ENCODE measurements around the gene AP5M1.
"Not testable (repeated sequence)": the region's sequence is repeated elsewhere in the genome, so short reads cannot be mapped to it uniquely, and the experiment has no call there.

The AP5M1 gene, protein sequence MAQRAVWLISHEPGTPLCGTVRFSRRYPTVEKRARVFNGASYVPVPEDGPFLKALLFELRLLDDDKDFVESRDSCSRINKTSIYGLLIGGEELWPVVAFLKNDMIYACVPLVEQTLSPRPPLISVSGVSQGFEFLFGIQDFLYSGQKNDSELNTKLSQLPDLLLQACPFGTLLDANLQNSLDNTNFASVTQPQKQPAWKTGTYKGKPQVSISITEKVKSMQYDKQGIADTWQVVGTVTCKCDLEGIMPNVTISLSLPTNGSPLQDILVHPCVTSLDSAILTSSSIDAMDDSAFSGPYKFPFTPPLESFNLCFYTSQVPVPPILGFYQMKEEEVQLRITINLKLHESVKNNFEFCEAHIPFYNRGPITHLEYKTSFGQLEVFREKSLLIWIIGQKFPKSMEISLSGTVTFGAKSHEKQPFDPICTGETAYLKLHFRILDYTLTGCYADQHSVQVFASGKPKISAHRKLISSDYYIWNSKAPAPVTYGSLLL

DNA sequence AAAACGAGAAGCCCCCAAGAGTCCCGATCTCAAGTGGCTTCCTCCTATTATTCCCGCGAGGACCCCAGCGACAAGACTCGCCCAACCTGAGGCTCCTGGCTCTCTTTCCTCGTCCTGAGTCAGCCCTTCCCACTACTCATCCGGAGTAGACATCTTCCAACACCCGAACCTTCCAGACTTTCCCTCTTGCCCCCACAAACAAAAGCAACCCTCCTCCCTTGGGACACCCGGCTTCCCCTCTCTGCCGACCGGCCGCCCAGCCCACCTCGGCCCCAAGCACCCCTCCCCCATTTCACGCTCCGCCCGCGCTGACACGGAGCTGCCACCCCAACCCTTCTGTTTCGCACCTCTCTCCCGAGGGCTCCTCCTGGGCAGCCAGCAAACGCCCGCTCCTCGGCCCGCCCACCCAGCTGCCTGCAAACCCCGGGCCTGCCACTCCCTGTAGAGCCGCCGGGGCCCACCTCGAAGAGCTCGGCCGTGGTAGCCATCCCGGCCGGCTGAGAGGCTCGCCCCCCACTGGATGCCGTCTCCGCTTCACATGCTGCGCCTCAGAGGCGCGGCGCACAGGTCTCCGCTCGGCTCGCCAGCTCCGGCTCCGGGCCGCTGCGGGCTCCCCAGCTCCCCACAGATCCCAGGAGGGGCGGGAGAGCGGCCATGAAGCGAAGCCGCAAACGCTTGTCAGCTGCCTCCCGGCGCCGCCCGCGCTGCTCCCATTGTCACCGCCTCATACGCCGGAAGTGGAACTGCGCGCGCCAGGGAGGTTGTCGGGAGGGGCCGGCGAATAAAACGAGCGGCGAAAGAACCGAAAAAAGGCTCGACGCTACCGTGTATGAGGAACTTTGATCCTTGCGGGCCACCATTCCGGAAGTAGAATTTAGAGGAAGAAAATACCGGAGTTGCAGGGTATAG lies at the start of gene AP5M1, which contains the start of gene EXOC5:
AP5M1 (plus strand) TSS at position 811 of the 909 bp plus-strand sequence. CDS start 344 bp downstream, outside the sequence.
EXOC5 (minus strand) TSS at position 745 of the 909 bp plus-strand sequence; CDS start at position 488, 257 bp downstream.
- DNase-seq (ENCODE audit: low read depth in 2 of 2) = peak; percentile 74 to 82

DNA sequence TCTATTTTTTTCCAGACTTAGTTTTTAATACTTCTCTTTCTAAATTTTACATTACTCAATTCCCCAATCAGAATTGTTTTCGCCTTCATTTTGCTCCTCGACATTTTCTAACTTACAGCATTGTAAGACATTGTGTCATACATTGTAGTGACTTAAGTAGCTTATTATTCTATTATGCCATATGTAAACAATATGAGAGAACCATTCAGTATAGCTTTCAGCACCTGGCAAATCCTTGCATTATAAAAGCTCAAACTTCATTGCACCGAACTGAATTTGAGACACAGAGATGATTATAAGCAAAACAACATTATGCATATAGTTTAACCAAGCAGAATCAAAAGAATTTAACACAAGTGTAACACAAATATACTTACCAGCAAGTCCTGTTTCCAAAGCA lies 46.8 kb upstream of the AP5M1 start:
- no peak for DNase-seq (ENCODE audit: low read depth in 2 of 2)

DNA sequence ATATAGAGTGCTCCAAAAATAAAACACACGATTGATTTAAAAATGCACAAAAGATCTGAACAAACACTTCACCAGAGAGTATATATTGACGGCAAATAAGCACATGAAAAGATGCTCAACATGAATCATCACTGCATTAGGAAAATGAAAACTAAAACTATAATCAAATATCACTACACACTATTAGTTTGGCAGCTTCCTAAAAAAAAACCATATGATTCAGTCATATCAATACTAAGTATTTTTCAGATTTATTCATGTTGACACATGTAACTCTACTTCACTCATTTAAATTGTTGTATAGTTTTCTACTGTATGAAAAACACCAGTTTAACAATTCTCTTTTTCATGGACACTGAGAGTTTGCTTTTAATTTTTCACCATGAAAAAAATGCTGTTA lies 41.7 kb upstream of the AP5M1 start:
- no peak for DNase-seq (ENCODE audit: low read depth in 2 of 2)

DNA sequence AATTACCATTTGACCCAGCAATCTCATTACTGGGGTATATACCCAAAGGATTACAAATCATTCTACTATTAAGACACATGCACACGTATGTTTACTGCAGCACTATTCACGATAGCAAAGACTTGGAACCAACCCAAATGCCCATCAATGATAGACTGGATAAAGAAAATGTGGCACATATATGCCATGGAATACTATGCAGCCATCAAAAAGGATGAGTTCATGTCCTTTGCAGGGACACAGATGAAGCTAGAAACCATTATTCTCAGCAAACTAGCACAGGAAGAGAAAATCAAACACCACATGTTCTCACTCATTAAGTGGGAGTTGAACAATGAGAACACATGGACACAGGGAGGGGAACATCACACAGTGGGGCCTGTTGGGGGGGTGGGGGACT lies 40.5 kb upstream of the AP5M1 start:
- DNase-seq (ENCODE audit: low read depth in 2 of 2) = not testable (repeated sequence)

DNA sequence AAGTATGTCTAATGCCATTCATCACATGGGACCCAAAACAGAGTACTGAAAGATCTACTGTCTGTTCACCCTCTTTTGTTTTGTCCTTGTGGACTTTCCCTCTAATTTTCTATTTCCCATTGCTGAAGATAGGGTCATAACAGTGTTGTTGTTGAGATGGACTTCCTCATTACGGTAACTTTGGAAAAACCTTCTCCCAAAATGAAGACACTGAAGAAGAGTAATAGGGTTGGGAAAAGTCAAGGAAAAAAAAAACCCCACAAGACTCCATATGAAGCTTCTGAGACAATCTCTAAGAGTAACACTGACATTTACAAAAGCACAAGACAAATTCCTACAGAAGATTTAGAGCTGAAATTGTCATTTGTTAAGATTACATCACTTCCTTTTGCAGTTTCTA lies 36.8 kb upstream of the AP5M1 start:
- DNase-seq (ENCODE audit: low read depth in 2 of 2) = no peak

DNA sequence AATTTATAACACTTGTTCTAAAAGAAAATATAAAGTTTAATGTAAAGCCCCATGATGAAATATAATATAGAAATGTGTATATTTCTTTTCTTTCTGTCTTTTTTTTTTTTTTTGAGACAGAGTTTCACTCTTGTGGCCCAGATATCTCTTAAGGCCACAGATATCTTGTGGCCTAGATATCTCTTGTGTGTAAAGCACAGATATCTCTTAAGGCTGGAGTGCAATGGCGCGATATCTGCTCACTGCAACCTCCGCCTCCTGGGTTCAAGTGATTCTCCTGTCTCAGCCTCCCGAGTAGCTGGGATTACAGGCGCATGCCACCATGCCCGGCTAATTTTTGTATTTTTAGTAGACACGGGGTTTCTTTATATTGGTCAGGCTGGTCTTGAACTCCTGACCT lies 28.7 kb upstream of the AP5M1 start:
- DNase-seq (ENCODE audit: low read depth in 2 of 2) = not testable (repeated sequence)

DNA sequence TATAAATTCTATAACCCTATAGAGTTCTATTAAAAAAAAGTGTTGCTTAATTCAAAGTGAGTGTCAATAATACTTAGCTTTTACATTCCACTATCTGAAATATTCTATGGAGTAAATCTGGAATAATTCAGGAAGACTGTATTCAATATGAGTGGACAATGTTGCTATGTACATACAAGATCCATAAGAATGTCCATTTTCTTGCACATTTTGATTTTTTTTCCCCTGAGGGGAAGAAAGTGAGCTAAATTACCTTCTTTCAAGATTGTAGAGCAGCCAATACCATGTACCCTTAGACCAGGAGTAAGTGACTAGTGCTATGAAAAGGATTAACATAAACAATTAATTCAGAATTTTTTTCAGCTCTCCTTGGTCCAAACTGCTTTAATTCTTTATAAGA lies 25.5 kb upstream of the AP5M1 start:
- no peak for DNase-seq (ENCODE audit: low read depth in 2 of 2)

DNA sequence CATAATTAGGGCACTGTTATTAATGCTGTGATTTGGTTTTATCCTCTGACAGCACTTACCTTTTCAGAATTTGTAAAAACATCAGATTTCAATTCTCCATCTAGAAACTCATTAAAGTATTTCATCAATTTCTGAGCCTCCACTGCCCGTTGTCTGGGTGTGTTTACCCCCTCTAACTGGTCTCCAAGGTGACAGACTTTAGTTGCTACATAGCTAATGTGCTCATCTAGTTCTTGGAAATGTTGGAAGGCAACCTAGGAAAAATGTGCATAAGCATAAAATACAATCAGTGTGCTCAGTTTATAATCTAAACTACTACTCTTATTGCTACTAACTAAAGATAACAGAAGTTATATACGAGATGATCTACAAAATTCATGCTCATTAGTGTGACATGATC lies 24.7 kb upstream of the AP5M1 start:
- DNase-seq (ENCODE audit: low read depth in 2 of 2) = no peak

DNA sequence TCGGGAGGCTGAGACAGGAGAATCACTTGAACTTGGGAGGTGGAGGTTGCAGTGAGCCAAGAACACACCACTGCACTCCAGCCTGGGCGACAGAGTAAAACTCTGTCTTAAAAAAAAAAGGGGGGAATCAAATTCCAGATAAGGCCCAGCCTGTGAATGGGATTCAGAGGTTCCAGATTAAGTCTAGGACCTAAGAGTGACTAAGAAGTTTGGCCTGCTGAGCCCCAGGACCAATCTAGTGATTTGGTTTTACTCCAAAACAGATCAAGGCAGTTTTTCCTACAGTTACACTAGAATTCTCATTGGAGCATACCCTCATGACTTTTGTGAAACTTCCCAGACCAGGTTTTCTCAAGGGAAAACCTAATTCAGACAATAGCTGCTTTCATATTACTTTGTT lies 22.8 kb upstream of the AP5M1 start:
- DNase-seq (ENCODE audit: low read depth in 2 of 2) = no peak

DNA sequence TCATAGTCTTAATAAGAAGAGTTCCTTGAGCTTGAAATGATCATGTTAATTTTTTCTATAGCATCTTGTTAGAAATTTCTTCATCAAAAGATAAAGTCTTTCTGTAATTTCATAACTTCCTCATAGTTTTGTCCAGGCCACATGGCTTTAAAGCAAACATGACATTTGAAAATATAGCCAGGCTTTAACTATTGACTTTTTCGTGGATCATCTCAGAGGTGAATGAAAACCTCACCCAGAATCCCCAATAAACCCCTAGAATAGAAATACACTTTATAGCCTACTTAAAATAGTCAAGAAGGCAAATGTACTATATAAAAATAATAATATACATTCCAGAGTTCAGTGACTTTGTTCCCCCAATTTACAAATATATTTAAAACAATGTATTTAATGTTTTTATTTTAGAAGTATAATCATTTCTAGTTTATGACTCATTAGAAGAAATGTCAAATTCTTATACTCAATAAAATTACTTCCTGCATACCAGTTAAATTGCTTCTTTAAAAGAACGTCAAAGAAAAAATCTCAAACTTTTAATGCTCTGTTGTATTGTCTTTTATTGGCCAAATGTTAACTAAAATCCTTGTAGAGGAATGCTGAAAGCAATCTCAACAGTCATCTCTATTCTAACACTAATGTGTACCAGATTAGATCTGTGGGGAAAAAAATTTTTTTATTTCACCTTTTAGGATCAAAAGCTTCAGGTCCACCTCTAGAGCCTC lies 21.7 kb upstream of the AP5M1 start:
- no peak for DNase-seq (ENCODE audit: low read depth in 2 of 2)

DNA sequence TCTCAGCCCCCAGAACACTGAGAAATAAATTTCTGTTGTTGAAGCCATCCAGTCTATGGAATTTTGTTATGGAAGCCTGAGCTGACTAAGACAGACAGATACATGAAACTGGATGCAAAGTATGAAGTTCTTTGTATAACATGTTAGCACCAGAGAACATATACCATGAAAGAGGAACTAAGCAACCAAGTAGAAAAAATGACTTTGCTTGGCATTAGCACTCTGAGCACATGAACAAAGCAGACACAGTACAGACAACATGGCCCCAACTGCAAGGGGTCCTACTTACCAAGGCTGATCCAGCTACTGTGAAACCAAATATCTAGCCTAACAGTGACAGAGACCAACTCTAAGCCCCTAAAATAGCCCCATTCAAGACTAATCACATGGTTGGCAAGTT lies 13.9 kb upstream of the AP5M1 start:
- DNase-seq (ENCODE audit: low read depth in 2 of 2) = no peak

DNA sequence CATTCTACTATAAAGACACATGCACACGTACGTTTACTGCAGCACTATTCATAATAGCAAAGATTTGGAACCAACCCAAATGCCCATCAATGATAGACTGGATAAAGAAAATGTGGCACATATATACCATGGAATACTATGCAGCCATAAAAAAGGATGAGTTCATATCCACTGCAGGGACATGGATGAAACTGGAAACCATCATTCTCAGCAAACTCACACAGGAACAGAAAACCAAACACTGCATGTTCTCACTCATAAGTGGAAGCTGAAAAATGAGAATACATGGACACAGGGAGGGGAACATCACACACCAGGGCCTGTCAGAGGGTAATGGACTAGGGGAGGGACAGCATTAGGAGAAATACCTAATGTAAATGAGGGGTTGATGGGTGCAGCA lies 10.6 kb upstream of the AP5M1 start:
- DNase-seq (ENCODE audit: low read depth in 2 of 2) = not testable (repeated sequence)

DNA sequence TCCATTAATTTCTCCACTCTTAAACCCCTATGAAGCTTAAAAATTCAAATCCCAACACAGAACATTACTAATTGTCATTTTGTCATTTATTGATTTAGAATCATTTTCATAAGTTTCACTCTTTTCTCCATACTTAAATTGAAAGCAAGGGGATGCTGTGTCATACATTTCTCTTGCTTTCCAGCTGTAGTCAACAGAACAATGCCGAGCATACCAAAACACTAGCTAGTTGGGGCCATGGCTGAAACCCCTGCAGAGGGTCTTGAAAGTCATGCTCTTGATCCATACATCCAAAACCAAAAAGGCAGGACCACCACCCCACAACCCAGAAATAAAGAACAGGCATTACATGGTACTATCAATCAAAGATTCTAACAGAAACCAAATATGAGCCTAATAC lies 9.1 kb upstream of the AP5M1 start:
- no peak for DNase-seq (ENCODE audit: low read depth in 2 of 2)

DNA sequence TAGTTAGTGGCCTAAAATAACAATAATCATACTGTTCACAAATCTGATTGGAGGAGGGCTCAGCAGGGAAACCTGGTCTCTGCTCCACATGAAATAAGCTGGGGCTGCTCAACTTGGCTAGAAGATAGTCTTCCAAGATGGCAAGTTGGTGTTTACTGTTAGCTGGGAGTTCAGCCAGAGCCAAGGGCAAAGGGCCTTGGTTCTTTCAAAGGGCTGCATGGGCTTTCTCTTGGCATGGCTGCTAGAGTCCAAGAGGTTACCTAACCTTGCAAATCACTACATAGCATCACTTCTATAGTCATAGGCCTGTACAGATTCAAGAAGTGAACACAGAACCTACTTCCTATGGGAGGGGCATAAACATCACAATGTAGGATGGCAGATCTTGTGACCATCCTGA lies 7.2 kb upstream of the AP5M1 start:
- DNase-seq (ENCODE audit: low read depth in 2 of 2) = no peak

DNA sequence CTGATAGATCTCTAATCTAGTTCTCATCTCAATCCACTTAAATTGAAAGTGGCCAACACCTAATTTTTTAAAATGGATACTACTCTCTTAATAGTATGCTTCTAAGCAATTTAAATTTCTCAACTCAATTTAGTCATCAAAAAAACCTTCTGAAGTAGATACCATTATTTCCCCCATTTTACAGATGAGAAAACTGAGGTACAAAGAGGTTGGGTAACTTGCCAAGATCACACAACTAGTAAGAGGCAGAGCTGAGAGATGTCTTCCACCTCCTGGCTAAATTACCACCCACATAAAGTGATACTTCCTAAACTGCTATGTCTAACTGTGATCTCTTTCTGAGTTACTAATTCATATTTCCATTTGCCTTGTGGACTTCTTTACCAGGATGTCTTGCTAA lies 6.7 kb upstream of the AP5M1 start:
- DNase-seq (ENCODE audit: low read depth in 2 of 2) = no peak

DNA sequence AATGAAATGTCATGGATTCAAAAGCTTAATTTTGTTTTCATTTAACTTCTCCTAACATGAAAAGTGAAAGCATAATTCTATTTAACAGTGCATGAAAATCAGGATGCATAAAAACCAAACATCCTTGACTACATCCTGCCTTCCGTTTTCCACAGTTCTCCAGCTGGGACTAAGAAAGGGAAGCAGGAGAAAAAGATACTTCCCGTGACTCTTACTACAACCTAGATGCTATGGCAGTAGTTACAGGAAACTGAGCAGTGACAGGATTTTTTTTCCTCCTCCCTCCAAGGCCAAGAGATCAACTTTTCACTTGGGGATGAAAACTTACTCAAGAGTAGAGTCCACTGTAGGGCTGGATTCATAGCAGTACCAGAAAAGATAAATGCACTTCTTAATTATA lies 2.7 kb upstream of the AP5M1 start:
- DNase-seq (ENCODE audit: low read depth in 2 of 2) = no peak

DNA sequence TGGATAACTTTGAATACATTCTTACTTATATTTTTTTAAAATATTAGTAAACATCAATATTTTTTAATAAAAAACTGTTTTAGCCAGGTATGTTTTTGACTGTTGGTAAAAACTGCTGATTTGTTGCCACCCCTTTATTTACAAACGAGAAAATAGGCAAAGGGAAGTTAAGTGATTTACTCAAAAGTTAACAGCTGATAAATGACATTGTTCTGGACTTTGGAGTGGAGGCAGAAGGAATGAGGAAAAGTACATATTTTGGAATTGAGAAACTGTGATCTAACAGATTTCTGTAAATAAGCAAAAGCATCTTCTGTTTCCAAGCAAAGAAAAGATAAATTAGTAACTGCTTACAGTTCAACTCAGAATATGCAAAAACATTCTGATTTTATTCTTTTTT lies 4.5 kb downstream of the AP5M1 start:
- no peak for DNase-seq (ENCODE audit: low read depth in 2 of 2)

DNA sequence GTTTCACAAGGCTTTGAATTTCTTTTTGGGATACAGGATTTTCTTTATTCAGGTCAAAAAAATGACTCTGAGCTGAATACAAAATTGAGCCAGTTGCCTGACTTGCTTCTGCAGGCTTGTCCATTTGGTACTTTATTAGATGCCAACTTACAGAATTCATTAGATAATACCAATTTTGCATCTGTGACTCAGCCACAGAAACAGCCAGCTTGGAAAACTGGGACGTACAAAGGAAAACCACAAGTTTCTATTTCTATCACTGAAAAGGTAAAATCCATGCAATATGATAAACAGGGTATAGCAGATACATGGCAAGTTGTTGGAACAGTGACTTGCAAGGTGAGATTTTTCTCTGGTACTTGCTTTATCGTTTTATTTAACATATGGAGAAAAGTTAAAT lies 5.8 kb downstream of the AP5M1 start:
- no peak for DNase-seq (ENCODE audit: low read depth in 2 of 2)

DNA sequence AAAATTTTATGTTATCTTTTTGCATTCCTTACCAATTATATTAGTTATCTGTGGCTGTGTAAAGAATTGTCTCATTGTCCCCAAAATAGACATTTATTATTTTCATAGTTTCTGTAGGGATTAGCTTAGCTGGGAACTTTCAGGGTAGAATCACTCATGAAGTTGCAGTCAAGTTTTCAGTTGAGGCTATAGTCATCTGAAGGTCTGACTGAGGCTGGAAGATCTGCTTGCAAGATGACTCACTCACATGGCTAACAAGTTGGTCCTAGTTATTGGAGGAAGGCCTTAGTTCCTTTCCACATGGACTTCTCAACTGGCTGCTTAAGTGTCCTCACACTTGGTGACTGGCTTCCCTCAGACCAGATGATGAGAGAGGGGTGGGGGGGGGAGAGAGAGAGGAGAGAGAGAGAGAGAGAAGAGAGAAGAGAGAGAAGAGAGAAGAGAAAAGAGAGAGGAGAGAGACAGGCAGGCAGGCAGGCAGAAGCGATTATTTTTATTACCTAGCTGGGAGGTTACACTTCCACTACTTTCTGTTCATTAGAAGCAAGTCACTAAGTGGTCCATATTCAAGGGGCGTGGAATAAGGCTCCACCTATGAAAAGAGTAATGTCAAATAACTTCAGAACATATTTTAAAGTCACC lies 6.4 kb downstream of the AP5M1 start:
- no peak for DNase-seq (ENCODE audit: low read depth in 2 of 2)

DNA sequence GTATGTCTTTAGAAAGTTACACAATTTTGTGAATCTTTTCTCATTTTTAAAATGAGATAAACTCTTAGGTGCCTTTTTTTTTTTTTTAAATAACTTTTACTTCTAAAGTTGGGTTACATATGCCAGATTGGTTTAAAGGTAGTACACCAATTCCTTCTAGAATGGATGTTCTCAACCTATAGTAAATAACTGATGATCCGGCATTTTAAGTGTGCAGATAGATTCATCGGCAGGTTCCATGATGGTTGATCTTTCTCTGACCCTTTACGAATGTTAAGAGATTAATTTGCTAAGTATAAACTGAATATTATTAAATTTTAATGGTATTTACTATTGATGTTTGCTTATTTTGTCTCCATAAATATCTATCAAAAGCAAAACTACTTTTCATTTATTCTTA lies 8.3 kb downstream of the AP5M1 start:
- no peak for DNase-seq (ENCODE audit: low read depth in 2 of 2)

DNA sequence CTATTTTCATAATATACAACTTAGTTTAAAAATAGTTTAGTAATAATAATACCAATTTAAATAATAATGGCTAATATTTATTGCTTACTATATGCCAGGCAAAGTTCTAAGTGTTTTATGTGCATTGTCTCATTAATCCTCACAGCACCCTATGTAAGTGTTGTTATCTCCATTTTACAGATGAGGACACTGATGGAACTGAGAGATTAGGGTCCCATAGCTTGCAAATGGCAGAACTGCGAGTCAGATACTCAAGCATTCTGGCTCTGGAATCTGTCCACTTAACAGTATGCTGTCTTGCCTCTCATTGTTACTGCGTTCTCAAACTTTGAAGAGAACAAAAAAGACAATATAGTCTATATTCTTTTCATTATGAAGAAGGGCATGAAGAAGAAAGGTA lies 19.0 kb downstream of the AP5M1 start:
- DNase-seq (ENCODE audit: low read depth in 2 of 2) = no peak
